Vagina (tissue), 2 donors: ENCODE measurements around the gene RAPSN.

ENCODE experiments used
- POLR2A ChIP-seq, 2 donors: fragments of 450-650 bp; IDR thresholded peaks; one replicate each; pipeline ENCODE4 v1.6.1; 2017; ENCODE audit warnings: antibody characterized with exemption in 2 of 2, mild to moderate bottlenecking in 2 of 2, moderate library complexity in 2 of 2
- POLR2AphosphoS5 ChIP-seq, 2 donors: sonication (generic); formaldehyde crosslinking; IDR thresholded peaks; one replicate each; pipeline ENCODE4 v1.9.0; 2017; ENCODE audit warnings: antibody characterized with exemption in 2 of 2, mild to moderate bottlenecking in 2 of 2, low read depth in 1 of 2; ENCODE audit not compliant: insufficient read depth in 1 of 2
- TF ChIP-seq, protein P1 (sequence below), 3 experiments: fragments of 450-650 bp in 2 of 3; fragments of 200-600 bp in 1 of 3; sonication (generic) in 1 of 3; IDR thresholded peaks; one replicate each; pipeline ENCODE4 v1.5.1; 2017 to 2019; ENCODE audit warnings: antibody characterized with exemption in 3 of 3, mild to moderate bottlenecking in 2 of 3, moderate library complexity in 2 of 3

DNA sequence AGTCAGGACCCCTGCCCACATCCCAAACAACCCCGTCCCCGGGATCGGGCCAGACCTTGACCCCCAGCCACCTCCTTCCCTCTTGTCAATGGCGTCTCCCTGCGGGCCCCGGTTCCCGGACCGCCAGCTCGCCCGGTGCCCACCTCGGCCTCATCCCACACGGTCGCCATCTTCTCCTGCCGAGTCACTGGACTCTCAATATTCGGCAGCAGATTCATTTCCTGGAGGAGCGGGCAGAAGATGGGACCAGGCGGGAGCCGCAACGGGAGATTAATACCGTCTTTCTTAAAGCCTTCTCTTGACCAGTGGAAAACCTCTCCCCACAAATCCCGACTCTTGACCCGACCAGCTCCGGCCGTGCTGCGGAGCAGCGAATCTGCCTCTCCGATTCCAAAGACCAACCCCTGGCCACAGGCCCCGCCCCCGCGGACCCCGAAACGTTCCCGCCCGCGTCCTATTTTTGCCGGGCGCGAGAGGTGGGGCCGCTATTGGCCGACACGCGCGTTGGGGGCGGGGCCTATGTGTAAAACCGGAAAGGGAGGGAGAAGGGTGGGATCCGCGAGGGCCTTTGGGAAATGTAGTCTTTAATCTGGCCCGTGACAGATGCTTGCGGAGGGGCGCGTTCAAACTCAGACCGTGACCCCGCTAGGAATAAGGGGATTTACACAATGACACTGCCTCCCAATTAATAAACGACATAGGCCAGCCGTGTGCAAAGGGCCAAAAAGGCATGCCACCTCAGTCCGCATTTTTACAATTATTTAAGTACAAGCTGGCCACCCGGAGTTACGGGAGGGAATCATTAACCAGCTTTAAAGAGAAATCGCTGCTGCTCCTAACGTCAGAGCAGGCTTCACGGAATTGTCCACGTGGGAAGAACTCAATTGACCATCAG lies 22.6 kb downstream of the RAPSN start, which contains the start of gene PSMC3:
- TF ChIP-seq, protein P1, sequence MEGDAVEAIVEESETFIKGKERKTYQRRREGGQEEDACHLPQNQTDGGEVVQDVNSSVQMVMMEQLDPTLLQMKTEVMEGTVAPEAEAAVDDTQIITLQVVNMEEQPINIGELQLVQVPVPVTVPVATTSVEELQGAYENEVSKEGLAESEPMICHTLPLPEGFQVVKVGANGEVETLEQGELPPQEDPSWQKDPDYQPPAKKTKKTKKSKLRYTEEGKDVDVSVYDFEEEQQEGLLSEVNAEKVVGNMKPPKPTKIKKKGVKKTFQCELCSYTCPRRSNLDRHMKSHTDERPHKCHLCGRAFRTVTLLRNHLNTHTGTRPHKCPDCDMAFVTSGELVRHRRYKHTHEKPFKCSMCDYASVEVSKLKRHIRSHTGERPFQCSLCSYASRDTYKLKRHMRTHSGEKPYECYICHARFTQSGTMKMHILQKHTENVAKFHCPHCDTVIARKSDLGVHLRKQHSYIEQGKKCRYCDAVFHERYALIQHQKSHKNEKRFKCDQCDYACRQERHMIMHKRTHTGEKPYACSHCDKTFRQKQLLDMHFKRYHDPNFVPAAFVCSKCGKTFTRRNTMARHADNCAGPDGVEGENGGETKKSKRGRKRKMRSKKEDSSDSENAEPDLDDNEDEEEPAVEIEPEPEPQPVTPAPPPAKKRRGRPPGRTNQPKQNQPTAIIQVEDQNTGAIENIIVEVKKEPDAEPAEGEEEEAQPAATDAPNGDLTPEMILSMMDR (IDR thresholded peaks at IDR 0.05), result no peak
- peak; percentile 88 to 94 for TF ChIP-seq POLR2AphosphoS5 (IDR thresholded peaks at IDR 0.05; ENCODE audit: insufficient read depth in 1 of 2, low read depth in 1 of 2)
- peak in 1 of 2 donors; percentile 29 for TF ChIP-seq POLR2A (IDR thresholded peaks at IDR 0.05)
